Measurements from ENCODE around the gene SDHB.

Gene SDHB

GRCh38 chr1:16981269-16981849 is 72.5 kb downstream of the SDHB start:
- no peak for DNase-seq

- DNase-seq = no peak
Observed at GRCh38 chr1:16980473-16981268, 73.2 kb downstream of the SDHB start, which contains the start of gene MFAP2. Gene MFAP2, minus strand, starts transcription at chr1:16980620. Its CDS starts 2,347 bp downstream, at chr1:16978273.

- DNase-seq = no peak
Observed at GRCh38 chr1:16979475-16980327, 74.1 kb downstream of the SDHB start.

- no peak for DNase-seq
Observed at GRCh38 chr1:16978567-16979474, 75.0 kb downstream of the SDHB start.

- no peak for DNase-seq
Observed at GRCh38 chr1:16978139-16978538, 75.7 kb downstream of the SDHB start.

- no peak for DNase-seq
Observed at GRCh38 chr1:16977377-16977776, 76.5 kb downstream of the SDHB start.

GRCh38 chr1:16976966-16977365 is 76.9 kb downstream of the SDHB start:
- DNase-seq = no peak

- no peak for DNase-seq
Observed at GRCh38 chr1:16975838-16976237, 78.0 kb downstream of the SDHB start.

- no peak for DNase-seq
Observed at GRCh38 chr1:16975211-16975610, 78.6 kb downstream of the SDHB start.

GRCh38 chr1:16973215-16973614 is 80.6 kb downstream of the SDHB start:
- no peak for DNase-seq

GRCh38 chr1:16972189-16972895 is 81.5 kb downstream of the SDHB start:
- no peak for DNase-seq

GRCh38 chr1:16971341-16972188 is 82.3 kb downstream of the SDHB start:
- no peak for DNase-seq

GRCh38 chr1:16970132-16970910 is 83.5 kb downstream of the SDHB start:
- no peak for DNase-seq

GRCh38 chr1:16969651-16970050 is 84.2 kb downstream of the SDHB start:
- DNase-seq = no peak

GRCh38 chr1:16969057-16969611 is 84.7 kb downstream of the SDHB start:
- no peak for DNase-seq
